GM19043 (cell line): ENCODE data around the gene SAE1.

ENCODE experiments used
- ATAC-seq: cut with Tn5 transposase; IDR thresholded peaks from one replicate; pipeline ENCODE4 v1.9.1; 2021; ENCODE audit warnings: low read depth; ENCODE audit not compliant: unreplicated experiment

Gene SAE1

DNA sequence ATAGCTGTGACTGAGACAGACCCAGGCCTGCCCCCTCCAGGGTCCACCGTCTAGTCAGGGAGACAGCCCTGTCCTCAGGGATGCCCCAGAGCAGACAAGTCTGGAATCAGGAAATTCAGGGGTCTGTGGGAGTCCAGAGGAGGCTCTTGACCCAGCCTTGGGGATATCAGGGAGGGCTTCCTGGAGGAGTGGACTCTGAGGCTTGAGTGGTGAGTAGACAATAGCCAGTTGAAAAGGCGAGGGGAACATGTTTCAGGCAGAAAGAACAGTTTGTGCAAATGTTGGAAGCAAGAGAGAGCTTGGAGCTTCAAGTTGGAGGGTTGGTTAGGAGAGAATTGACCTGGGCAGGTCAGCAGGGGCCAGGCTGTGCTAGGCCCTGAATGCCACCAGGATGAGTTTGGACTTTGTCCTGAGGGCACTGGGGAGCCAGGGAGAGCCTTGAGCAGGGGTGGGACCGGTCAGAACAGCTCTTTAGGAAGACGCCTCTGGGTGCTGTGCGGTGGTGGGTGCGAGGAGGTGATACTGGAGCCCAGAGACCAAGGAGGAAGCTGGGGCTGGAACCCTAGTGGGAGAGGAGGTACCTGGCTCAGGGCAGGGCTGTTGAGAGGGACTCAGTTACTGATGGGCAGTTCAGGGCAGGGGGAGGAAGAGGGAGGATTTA lies 128.4 kb downstream of the SAE1 start:
- ATAC-seq = no peak
